KMS-11 (cell line): ENCODE results near the gene OLFML3.

Source experiments
- H2AFZ ChIP-seq: fragments of 200-600 bp; sonication (generic); 2 replicates; pipeline ENCODE4 v1.6.1; 2016; ENCODE audit warnings: antibody characterized with exemption, mixed run types, low read depth
- H3K27ac ChIP-seq: fragments of 200-600 bp; sonication (generic); 2 replicates; pipeline ENCODE4 v1.6.1; 2016; ENCODE audit warnings: mild to moderate bottlenecking, mixed run types
- H3K27me3 ChIP-seq: fragments of 200-600 bp; sonication (generic); 2 replicates; pipeline ENCODE4 v1.6.1; 2017; ENCODE audit warnings: mild to moderate bottlenecking, low read depth, mixed run types, moderate library complexity; ENCODE audit not compliant: insufficient read depth
- H3K36me3 ChIP-seq: fragments of 200-600 bp; sonication (generic); 2 replicates; pipeline ENCODE4 v1.6.1; 2017; ENCODE audit warnings: mild to moderate bottlenecking, mixed run types; ENCODE audit not compliant: insufficient read depth
- H3K4me1 ChIP-seq: fragments of 200-600 bp; sonication (generic); 2 replicates; pipeline ENCODE4 v1.6.1; 2016; ENCODE audit warnings: mild to moderate bottlenecking, low read depth, mixed run types; ENCODE audit not compliant: poor library complexity, severe bottlenecking
- H3K4me2 ChIP-seq: fragments of 200-600 bp; sonication (generic); 2 replicates; pipeline ENCODE4 v1.7.0; 2016; ENCODE audit warnings: mild to moderate bottlenecking, mixed run types
- H3K4me3 ChIP-seq: fragments of 200-600 bp; sonication (generic); IDR thresholded peaks from 2 replicates; pipeline ENCODE4 v1.6.1; 2017; ENCODE audit warnings: low read depth, low read length, mixed read lengths; ENCODE audit not compliant: insufficient read depth
- H3K79me2 ChIP-seq: fragments of 200-600 bp; sonication (generic); 2 replicates; pipeline ENCODE4 v1.6.1; 2016; ENCODE audit warnings: low read depth, mixed run types; ENCODE audit not compliant: insufficient read depth
- H3K9ac ChIP-seq: fragments of 200-600 bp; sonication (generic); 2 replicates; pipeline ENCODE4 v1.6.1; 2016; ENCODE audit warnings: mild to moderate bottlenecking, mixed run types
- H4K20me1 ChIP-seq: fragments of 200-600 bp; sonication (generic); 2 replicates; pipeline ENCODE4 v1.6.1; 2016; ENCODE audit warnings: mild to moderate bottlenecking, mixed run types; ENCODE audit not compliant: insufficient read depth
- TF ChIP-seq, protein P1 (sequence below): fragments of 200-600 bp; sonication (generic); conservative IDR thresholded peaks from 2 replicates; pipeline ENCODE4 v1.6.1; 2017; ENCODE audit warnings: low read depth, mild to moderate bottlenecking, antibody characterized with exemption, low read length, moderate library complexity, mixed read lengths

OLFML3 gene

DNA sequence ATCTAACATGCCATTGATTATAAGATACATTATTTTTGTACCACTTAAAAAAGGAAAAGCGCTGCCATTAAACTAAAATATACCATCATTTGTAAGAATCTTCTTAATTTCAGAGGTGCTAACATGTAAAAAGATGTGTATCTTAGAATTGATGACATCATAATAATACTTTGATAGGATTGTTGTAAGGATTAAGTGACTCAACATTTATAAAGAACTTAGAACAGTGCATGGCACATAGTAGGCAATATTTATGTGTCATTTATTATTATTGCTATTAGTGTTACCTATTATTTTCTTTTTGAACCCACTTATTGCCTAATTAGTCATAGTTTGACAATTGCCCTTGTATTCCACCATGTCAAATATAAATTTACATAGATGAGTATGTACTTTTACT, 28.4 kb upstream of the OLFML3 start:
- Histone ChIP-seq H4K20me1 (no peaks in the 10 kb centered on the region), H3K27ac (no peak overlapping the region), H3K79me2 (peaks cover 68% of the 10 kb centered on the region), H3K4me1 (peaks cover 45% of the 10 kb centered on the region), H2AFZ (no peak overlapping the region), H3K36me3 (no peaks in the 10 kb centered on the region), H3K27me3 (no peaks in the 10 kb centered on the region), H3K4me2 (no peak overlapping the region), H3K4me3 (no peak overlapping the region), H3K9ac (no peak overlapping the region)
- TF ChIP-seq, protein P1, sequence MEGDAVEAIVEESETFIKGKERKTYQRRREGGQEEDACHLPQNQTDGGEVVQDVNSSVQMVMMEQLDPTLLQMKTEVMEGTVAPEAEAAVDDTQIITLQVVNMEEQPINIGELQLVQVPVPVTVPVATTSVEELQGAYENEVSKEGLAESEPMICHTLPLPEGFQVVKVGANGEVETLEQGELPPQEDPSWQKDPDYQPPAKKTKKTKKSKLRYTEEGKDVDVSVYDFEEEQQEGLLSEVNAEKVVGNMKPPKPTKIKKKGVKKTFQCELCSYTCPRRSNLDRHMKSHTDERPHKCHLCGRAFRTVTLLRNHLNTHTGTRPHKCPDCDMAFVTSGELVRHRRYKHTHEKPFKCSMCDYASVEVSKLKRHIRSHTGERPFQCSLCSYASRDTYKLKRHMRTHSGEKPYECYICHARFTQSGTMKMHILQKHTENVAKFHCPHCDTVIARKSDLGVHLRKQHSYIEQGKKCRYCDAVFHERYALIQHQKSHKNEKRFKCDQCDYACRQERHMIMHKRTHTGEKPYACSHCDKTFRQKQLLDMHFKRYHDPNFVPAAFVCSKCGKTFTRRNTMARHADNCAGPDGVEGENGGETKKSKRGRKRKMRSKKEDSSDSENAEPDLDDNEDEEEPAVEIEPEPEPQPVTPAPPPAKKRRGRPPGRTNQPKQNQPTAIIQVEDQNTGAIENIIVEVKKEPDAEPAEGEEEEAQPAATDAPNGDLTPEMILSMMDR, result no peak

DNA sequence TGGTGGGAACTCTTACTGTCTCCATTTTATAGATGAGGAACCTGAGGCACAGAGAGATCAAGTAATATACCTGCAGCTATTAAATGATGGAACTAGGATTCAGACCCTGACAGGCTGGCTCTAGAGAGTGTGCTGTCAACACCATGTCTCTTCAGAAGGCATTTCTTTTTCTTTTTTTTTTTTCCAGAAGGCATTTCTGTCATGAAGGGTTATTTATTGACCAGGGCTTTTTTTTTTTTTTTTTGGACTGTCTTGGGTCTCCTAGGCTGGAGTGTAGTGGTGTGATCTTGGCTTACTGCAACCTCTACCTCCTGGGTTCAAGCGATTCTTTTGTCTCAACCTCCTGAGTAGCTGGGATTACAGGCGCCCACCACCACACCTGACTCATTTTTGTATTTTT, 27.6 kb upstream of the OLFML3 start:
- TF ChIP-seq, protein P1, result no peak
- peaks cover 60% of the 10 kb centered on the region for H3K79me2 ChIP-seq
- no peaks in the 10 kb centered on the region for H3K27me3 ChIP-seq
- no peaks in the 10 kb centered on the region for H4K20me1 ChIP-seq
- H2AFZ ChIP-seq, result no peak overlapping the region
- no peaks in the 10 kb centered on the region for H3K36me3 ChIP-seq
- peaks cover 36% of the 10 kb centered on the region for H3K4me1 ChIP-seq
- H3K4me3 ChIP-seq, result no peak overlapping the region
- H3K4me2 ChIP-seq, result no peak overlapping the region
- H3K9ac ChIP-seq, result no peak overlapping the region
- H3K27ac ChIP-seq, result no peak overlapping the region

GRCh38 chr1:113957984-113958383, 21.3 kb upstream of the OLFML3 start:
- Histone ChIP-seq H3K27ac (no peak overlapping the region), H3K27me3 (no peaks in the 10 kb centered on the region), H3K36me3 (no peaks in the 10 kb centered on the region), H3K4me3 (no peak overlapping the region), H3K9ac (no peak overlapping the region), H3K79me2 (no peaks in the 10 kb centered on the region), H3K4me1 (peaks cover 9% of the 10 kb centered on the region), H3K4me2 (no peak overlapping the region), H4K20me1 (no peaks in the 10 kb centered on the region), H2AFZ (no peak overlapping the region)
- TF ChIP-seq, protein P1, result no peak

DNA sequence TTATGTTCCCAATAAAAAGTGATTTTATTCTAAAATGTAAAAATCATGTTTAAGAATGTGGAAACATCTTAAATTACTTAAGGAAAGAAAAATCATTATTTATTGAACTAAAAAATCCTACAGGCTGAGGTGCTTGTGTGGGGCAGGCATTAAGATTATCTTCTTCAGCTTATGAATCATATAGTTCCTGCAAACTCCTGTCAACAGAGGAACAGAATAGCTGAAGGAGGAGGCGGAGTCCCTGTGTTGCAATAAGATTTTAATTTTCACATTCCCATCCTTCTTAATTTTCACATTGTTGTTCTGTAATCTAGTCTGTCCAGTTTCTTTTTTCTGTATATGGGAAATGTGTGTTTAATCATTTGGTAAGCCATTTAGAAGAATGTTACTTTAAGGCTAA, 20.6 kb upstream of the OLFML3 start:
- no peak overlapping the region for H2AFZ ChIP-seq
- peaks cover 9% of the 10 kb centered on the region for H3K4me1 ChIP-seq
- no peaks in the 10 kb centered on the region for H3K79me2 ChIP-seq
- no peak overlapping the region for H3K27ac ChIP-seq
- H3K27me3 ChIP-seq, result no peaks in the 10 kb centered on the region
- no peaks in the 10 kb centered on the region for H4K20me1 ChIP-seq
- TF ChIP-seq, protein P1, result no peak
- no peak overlapping the region for H3K4me3 ChIP-seq
- no peaks in the 10 kb centered on the region for H3K36me3 ChIP-seq
- no peak overlapping the region for H3K4me2 ChIP-seq
- no peak overlapping the region for H3K9ac ChIP-seq
